OCI-LY1 (cell line): ENCODE results near the gene LLCFC1.

ENCODE experiments used
- CTCF ChIP-seq: fragments of 200-600 bp; sonication (generic), shearing (Covaris generic); IDR thresholded peaks from 2 replicates; pipeline ENCODE4 v1.5.1; 2017; ENCODE audit warnings: mild to moderate bottlenecking, antibody characterized with exemption, low read length, moderate library complexity, mixed read lengths
- EZH2 ChIP-seq: fragments of 200-600 bp; sonication (generic), shearing (Covaris generic); IDR thresholded peaks from 2 replicates; pipeline ENCODE4 v1.8.0; 2017; ENCODE audit warnings: borderline replicate concordance, mixed run types, mild to moderate bottlenecking, antibody characterized with exemption, low read length, moderate library complexity, mixed read lengths

- TF ChIP-seq CTCF (no peak), EZH2 (no peak)
Measured at GRCh38 chr7:142935941-142936565, 3.2 kb upstream of the LLCFC1 start.
